ENCODE data around the gene PIM1.

DNA sequence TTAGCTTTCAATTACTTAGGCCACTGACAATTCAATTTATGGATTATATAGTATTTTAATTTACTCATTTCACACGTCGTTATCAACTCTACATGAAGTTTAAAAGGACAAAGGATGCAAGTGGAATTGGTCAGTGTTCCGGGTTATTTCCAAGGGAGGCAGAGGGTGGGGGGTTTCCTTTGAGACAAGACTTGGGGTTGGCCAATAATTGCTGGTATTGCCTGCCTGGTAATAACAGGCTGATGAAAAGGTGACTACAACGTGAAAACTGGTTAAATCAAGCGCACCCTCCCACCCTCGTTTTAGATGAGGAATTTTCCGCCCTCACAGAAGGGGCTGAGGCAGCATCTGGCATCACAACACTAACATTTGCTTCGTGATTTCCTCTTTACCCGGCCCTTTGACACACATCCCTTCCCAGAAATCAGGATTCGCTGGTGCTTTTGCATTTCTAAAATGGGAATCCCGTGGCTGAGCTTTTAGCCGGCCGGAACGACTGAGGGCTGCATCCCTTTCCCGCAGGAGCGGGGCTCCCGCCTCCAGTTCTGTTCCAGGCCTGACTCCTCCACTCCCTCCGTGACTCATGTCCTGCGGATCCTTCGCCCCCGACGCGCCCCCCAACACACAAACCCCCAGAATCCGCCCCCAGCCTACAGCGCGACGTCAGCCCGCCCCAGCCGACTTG is 999 bp upstream of the PIM1 start:
- 0 out of 2 replicates have a peak, but pooled peaks have one; percentile 15 for TF ChIP-seq TAF1 (IDR thresholded peaks at IDR 0.05; ENCODE audit: borderline replicate concordance, low read depth, low read length)
- no peak for TF ChIP-seq CTCF (IDR thresholded peaks at IDR 0.05)
- no peak for TF ChIP-seq RAD21 (IDR thresholded peaks at IDR 0.05; ENCODE audit: low read length)
- TF ChIP-seq REST (IDR thresholded peaks at IDR 0.05; ENCODE audit: low read depth, low read length), result no peak
- TF ChIP-seq, protein P1, sequence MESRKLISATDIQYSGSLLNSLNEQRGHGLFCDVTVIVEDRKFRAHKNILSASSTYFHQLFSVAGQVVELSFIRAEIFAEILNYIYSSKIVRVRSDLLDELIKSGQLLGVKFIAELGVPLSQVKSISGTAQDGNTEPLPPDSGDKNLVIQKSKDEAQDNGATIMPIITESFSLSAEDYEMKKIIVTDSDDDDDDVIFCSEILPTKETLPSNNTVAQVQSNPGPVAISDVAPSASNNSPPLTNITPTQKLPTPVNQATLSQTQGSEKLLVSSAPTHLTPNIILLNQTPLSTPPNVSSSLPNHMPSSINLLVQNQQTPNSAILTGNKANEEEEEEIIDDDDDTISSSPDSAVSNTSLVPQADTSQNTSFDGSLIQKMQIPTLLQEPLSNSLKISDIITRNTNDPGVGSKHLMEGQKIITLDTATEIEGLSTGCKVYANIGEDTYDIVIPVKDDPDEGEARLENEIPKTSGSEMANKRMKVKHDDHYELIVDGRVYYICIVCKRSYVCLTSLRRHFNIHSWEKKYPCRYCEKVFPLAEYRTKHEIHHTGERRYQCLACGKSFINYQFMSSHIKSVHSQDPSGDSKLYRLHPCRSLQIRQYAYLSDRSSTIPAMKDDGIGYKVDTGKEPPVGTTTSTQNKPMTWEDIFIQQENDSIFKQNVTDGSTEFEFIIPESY (IDR thresholded peaks at IDR 0.05; ENCODE audit: borderline replicate concordance, low read depth), result no peak
- TF ChIP-seq RFX5 (IDR thresholded peaks at IDR 0.05; ENCODE audit: low read length), result no peak
